ENCODE data around the gene SIPA1L3.

The SIPA1L3 gene

DNA sequence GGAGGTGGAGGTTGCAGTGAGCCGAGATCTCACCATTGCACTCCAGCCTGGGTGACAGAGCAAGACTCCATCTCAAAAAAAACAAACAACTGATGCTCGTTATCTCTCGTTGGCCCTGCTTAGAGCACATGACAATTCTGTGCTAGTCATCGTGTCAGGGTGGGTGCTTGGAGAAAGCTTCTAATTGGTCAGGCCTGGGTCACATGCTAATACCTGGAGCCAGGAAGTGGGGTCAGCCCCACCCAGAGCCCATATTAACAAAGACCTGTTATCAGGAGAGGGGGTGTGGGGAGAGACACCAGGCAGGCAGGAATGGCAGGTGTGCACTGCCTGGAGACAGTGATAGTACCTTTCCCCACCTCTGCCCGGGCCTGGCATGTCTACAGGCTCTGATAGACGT is 232.1 kb downstream of the SIPA1L3 start:
- no peak overlapping the region for H3K4me3 ChIP-seq (ENCODE audit: control insufficient read depth, low read depth, low read length)
- TF ChIP-seq, protein P1, sequence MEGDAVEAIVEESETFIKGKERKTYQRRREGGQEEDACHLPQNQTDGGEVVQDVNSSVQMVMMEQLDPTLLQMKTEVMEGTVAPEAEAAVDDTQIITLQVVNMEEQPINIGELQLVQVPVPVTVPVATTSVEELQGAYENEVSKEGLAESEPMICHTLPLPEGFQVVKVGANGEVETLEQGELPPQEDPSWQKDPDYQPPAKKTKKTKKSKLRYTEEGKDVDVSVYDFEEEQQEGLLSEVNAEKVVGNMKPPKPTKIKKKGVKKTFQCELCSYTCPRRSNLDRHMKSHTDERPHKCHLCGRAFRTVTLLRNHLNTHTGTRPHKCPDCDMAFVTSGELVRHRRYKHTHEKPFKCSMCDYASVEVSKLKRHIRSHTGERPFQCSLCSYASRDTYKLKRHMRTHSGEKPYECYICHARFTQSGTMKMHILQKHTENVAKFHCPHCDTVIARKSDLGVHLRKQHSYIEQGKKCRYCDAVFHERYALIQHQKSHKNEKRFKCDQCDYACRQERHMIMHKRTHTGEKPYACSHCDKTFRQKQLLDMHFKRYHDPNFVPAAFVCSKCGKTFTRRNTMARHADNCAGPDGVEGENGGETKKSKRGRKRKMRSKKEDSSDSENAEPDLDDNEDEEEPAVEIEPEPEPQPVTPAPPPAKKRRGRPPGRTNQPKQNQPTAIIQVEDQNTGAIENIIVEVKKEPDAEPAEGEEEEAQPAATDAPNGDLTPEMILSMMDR (IDR thresholded peaks at IDR 0.05; ENCODE audit: control insufficient read depth, insufficient read depth, low read depth, low read length, missing control alignments) = no peak
- no peak for DNase-seq (ENCODE audit: low read depth)

- DNase-seq (ENCODE audit: low read depth) = no peak
- TF ChIP-seq, protein P1 (IDR thresholded peaks at IDR 0.05; ENCODE audit: control insufficient read depth, insufficient read depth, low read depth, low read length, missing control alignments) = no peak
- no peak overlapping the region for H3K4me3 ChIP-seq (ENCODE audit: control insufficient read depth, low read depth, low read length)
These were observed 234.1 kb downstream of the SIPA1L3 start for GRCh38 chr19:38141108-38141507.

DNA sequence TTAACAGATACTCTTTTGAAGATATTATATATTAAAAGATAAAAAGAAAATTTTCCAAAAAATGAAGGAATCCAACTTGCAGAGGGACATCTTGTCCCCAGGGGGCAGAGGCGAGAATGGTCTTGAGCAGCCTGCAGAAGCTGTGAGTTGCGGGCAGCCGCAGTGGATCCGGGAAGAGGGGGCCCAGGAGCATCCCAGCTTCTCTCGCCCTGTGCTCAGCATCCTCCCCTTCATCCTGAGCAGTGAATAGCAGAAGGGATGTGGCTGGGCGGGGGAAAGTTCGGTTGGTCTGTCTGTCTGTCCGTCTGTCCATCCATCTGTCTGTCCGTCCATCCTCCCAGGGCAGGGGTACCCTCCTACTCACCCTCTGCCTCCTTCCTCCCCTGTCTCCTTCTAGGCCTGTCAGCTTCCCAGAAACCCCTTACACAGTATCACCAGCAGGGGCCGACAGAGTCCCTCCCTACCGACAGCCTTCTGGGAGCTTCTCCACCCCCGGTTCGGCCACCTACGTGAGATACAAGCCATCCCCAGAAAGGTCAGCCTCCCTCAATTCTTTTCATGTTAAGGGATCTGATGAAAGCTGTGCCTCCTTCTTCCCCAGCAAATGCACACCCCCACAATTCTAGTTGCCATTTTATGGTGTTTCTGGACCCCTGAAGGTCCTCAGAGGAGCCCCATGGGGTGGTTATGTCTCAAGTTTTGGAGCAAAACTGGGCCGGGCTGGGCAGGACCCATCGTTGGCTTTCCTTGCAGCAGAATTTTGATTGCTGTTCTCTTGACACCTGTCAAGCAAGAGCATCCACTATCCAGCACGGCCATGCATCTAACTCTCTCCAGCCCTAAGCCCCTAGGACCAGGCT is 235.4 kb downstream of the SIPA1L3 start:
- TF ChIP-seq, protein P1 (IDR thresholded peaks at IDR 0.05; ENCODE audit: control insufficient read depth, insufficient read depth, low read depth, low read length, missing control alignments) = peak; percentile 74
- DNase-seq (ENCODE audit: low read depth) = no peak
- no peak overlapping the region for H3K4me3 ChIP-seq (ENCODE audit: control insufficient read depth, low read depth, low read length)

DNA sequence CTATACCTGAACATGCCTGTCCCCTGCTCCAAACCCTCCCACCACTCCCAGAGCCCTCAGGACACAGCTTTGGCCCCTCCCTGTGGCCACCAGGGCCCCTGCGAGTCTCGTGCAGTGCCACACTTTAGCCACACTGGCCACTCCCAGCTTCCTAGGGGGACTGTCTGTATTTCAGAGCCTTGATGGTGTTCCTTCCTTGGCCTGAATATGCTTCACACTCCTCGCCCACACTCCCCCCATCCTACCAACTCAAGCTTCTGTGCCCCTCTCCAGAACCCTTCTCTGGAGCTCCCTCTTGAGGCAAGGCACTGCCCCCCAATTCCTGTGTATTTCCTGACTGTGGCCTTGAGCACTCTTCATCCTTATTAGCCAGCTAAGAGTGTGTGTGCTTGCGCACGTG is 236.8 kb downstream of the SIPA1L3 start:
- H3K4me3 ChIP-seq (ENCODE audit: control insufficient read depth, low read depth, low read length) = no peak overlapping the region
- TF ChIP-seq, protein P1 (IDR thresholded peaks at IDR 0.05; ENCODE audit: control insufficient read depth, insufficient read depth, low read depth, low read length, missing control alignments) = peak; percentile 25
- no peak for DNase-seq (ENCODE audit: low read depth)

DNA sequence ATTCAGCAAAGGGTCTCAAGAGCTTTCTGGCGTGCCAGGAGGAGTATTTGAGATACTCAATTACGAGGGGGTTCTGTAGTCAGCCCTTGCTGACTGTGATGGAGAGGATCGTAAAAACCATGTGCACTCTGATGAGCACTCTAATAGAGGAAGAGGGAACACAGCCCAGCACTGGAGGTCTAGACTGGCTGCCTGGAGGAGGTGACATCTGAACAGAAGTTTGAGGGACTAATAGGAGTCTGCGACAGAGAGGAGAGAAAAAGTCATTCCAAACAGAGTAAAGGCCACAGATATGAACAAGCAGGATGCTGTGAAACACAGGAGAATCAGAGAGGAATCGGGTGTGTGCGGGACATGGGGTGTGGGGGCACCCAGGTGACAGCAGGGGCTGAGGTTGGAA is 237.7 kb downstream of the SIPA1L3 start:
- H3K4me3 ChIP-seq (ENCODE audit: control insufficient read depth, low read depth, low read length) = no peak overlapping the region
- TF ChIP-seq, protein P1 (IDR thresholded peaks at IDR 0.05; ENCODE audit: control insufficient read depth, insufficient read depth, low read depth, low read length, missing control alignments) = no peak
- DNase-seq (ENCODE audit: low read depth) = no peak

DNA sequence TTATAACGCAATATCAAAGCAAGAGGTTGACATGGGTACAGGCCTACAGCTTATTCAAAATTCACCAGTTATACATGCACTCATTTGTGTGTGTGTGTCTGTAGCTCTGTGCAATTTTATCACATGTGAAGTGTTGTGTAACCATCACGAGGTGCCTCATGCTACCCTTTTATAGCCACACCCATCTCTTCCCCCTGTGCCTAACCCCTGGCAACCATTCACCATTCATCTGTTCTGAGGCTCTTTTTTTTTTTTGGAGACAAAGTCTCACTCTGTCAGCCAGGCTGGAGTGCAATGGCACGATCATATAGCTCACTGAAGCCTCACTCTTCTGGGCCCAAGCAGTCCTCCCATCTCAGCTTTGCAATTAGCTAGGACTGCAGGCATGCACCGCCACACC is 238.6 kb downstream of the SIPA1L3 start:
- no peak for DNase-seq (ENCODE audit: low read depth)
- no peak overlapping the region for H3K4me3 ChIP-seq (ENCODE audit: control insufficient read depth, low read depth, low read length)
- TF ChIP-seq, protein P1 (IDR thresholded peaks at IDR 0.05; ENCODE audit: control insufficient read depth, insufficient read depth, low read depth, low read length, missing control alignments) = no peak

Data from AG09309 (cell line).